ENCODE data around the gene PSMD8.

- TF ChIP-seq, protein P1, sequence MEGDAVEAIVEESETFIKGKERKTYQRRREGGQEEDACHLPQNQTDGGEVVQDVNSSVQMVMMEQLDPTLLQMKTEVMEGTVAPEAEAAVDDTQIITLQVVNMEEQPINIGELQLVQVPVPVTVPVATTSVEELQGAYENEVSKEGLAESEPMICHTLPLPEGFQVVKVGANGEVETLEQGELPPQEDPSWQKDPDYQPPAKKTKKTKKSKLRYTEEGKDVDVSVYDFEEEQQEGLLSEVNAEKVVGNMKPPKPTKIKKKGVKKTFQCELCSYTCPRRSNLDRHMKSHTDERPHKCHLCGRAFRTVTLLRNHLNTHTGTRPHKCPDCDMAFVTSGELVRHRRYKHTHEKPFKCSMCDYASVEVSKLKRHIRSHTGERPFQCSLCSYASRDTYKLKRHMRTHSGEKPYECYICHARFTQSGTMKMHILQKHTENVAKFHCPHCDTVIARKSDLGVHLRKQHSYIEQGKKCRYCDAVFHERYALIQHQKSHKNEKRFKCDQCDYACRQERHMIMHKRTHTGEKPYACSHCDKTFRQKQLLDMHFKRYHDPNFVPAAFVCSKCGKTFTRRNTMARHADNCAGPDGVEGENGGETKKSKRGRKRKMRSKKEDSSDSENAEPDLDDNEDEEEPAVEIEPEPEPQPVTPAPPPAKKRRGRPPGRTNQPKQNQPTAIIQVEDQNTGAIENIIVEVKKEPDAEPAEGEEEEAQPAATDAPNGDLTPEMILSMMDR (conservative IDR thresholded peaks at IDR 0.05; ENCODE audit: low read depth, low read length), result peak; percentile 74
- TF ChIP-seq EZH2phosphoT487 (IDR thresholded peaks at IDR 0.05; ENCODE audit: borderline replicate concordance, low read length), result no peak
Observed at GRCh38 chr19:38402967-38403674, 28.8 kb downstream of the PSMD8 start, which contains the start of gene FAM98C.

Data from PC-3 (cell line).